ENCODE results near the gene TRAF7.
"Not testable (repeated sequence)": the region's sequence is repeated elsewhere in the genome, so short reads cannot be mapped to it uniquely, and the experiment has no call there.

TRAF7 gene

DNA sequence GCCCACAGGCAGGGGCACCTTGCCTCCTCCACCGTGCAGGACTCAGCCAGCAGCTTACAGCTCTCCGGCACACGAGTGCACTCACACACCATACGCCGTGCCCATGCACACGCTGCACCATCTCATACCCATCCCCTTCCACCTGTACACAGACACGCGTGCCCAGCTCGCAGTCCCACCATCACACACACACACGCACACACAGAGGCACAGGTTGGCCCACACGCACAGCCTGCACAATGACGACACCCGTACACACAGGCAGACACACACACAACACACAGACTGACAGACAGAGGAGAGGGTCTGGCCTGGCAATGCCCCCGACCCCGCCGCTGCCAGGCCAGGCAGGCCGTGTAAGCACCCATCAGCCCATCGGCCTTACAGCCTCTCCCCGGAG lies 28.8 kb downstream of the TRAF7 start:
- no peak for DNase-seq

DNA sequence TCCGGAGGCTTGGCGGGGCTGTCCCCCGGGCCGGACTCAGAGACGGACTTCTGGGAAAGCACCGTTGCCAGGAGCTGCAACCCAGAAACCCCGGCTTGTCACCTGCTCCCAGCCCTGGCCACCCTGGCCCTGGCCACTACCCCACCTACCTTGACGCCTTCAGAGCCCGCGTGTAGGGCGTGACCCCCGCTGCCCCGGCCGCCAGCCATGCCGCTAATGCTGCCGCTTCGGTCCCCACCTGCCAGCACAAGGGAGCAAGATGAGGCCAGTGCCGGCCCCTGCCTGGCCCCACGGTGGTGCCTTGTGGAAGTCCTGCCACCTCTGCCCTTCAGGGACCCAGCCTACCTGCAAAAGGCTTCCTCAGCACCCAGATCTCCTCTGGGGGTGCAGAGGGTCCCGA lies 29.4 kb downstream of the TRAF7 start:
- no peak for DNase-seq

- no peak for DNase-seq
Observed at GRCh38 chr16:2186064-2186463, 30.5 kb downstream of the TRAF7 start.

- DNase-seq = no peak
Observed at GRCh38 chr16:2186505-2186904, 30.9 kb downstream of the TRAF7 start.

- no peak for DNase-seq
Observed at GRCh38 chr16:2187212-2187611, 31.6 kb downstream of the TRAF7 start.

DNA sequence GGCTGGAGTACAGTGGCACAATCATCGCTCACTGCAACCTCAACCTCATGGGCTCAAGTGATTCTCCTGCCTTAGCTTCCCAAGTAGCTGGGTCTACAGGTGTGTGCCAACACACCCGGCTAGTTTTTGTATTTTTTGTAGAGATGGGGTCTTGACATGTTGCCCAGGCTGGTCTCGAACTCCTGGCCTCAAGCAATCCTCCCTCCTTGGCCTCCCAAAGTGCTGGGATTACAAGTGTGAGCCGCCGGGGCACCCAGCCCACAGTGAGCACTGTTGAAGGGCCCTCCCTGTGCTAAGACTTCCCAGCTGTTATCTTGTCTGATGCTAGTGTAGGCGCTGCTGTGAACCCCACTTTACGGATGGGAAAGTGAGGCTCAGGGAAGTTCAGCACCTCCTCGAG lies 32.8 kb downstream of the TRAF7 start:
- DNase-seq = no peak

- DNase-seq = no peak
Observed at GRCh38 chr16:2189252-2189893, 33.8 kb downstream of the TRAF7 start.

DNA sequence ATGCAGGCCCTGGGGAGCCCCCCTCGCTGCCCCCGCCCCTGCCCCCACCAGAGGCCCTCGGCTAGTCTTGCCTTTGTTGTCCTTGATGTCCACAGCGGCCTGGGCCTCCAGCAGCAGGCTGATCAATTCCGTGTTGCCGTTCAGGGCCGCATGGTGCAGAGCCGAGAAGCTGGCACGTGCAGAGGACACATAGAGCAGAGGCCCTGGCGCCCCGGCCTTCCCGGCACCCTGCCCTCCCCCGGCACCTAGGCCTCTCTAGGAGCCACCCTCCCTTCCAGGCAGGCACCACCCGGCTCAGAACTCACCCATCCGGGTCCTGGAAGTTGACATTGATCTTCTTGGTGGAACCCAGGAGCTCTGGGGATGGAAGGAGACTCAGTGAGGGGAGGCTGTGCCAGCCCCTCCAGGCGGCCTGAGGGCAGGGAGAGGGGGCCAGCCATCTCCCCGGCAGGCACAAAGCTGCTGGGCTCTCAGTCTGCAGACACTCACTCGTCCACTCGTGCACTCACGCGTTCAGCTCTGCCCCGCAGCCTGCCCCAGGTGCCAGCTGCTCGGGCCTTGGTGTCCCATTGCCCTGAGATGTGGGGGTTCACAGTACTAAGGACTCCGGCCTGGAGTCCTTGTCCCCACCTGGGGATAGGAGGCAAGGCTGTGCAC lies 34.5 kb downstream of the TRAF7 start:
- DNase-seq = no peak

DNA sequence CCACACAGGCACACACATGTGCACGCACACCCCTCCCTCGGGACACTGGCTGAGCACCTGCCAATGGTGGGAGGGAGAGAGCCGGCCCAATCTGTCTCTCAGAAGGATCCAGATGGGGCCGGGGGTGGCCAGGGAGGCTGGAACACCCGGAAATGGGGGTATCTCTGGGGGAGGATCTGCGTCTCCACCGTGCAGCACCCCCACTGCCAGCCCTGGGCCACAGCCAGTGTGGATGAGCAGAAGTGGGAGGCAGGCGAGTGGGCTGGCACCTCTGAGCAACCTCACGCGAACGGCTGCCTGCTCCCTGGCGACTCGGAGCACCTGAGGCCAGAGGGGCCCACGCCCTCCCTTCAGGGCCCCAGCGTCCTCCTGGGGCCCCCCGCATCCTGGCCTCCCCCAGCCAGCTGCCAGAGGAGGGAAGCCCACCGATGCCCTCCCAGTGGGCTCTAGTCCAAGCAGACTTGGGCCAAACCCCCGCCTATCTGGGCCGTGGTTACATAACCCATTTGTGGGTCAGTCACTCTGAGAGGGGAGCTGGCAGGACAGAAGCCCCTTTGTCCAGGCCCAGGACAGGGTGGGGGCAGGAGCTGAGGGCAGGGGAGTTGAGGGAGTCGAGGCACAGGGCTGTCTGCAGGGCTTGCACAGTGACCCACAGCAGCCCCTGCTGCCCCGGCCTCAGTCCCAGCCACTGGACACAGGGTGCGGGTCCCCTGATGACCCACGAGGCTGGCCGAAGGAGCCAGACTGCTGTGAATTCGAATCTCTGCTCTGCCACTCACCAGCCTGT lies 35.3 kb downstream of the TRAF7 start:
- DNase-seq = no peak

DNA sequence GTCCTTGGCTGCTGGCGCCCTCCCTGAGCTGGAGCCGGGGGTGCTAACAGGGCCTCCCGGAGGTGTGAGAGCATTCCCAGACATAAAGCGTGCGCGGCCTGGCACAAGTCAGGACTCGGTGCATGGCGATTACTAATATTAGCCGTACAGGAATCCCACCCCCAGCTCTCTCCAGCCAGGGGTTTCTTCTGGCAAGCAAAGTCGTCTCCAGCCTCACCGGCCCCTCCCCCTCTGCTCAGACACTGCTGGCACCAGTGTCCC lies 35.8 kb downstream of the TRAF7 start:
- no peak for DNase-seq

DNA sequence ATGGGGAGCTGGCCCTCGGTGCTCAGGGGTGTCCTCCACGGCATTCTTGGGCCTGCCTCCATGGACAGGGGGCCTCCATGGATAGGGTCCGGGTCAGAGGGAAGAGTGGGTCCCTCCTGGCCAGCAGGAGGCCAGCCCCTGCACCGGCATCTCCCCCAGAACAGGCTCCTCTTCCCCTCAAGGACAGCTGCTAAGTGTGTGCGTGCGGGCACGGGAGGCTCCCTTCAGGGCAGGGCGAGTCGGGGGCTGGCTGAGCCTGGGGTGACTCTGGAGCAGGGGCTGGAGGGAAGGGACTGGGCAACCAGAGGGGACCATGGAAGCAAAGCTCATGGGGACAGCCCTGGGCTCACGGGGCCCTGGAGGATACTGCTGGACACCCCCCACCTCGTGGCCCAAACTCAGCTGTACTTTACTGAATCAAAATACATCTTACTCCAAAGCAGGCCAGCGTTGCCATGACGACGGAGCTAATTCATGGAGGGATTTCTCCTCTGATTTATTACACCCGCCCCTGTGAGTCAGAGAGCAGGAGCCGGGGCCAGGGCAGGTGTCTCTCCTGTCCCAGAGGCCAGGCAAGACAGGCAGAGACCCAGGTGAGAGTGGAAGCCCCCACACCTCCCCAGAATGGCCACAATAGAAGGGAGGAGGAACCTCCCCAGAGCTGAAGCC lies 38.7 kb downstream of the TRAF7 start:
- DNase-seq = no peak

- peak; percentile 66 to 70 for DNase-seq
Observed at GRCh38 chr16:2194852-2195321, 39.3 kb downstream of the TRAF7 start.

GRCh38 chr16:2195322-2196161 lies 40.0 kb downstream of the TRAF7 start:
- DNase-seq = no peak

GRCh38 chr16:2196162-2196980 lies 40.8 kb downstream of the TRAF7 start, which contains the start of gene CASKIN1:
TSS of gene CASKIN1 (minus strand) at chr16:2196605. CDS start at chr16:2196432, 173 bp downstream.
- no peak for DNase-seq

GRCh38 chr16:2196981-2197511 lies 41.5 kb downstream of the TRAF7 start:
- DNase-seq = no peak

GRCh38 chr16:2197765-2198164 lies 42.2 kb downstream of the TRAF7 start:
- DNase-seq = no peak

- no peak for DNase-seq
Observed at GRCh38 chr16:2198283-2198682, 42.7 kb downstream of the TRAF7 start.

GRCh38 chr16:2199095-2199494 lies 43.5 kb downstream of the TRAF7 start:
- DNase-seq = no peak

DNA sequence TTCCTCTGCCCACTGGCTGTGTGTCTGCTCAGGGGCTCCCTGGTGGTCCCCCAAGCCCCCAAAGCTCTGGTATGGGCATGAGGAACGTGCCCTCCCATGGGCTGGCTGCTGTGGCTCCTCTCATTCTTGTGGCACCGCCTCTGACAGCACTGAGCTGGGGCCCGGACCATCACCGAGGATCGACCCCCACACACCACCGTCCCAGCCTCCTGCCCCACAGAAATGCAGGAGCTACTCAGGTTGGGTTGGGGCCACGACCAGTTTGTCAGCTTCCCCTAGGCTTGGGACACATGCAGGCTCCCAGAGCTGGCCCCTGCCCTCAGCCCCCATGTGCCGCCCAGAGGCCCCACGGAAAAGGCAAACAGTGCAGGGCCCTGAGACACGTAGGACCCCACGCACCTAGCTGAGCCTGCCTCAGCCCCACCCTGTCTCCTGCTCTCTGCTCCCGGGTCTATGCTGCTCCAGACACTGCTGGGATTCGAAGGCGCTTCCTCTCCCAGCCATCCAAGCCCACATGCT lies 44.1 kb downstream of the TRAF7 start:
- no peak for DNase-seq

DNA sequence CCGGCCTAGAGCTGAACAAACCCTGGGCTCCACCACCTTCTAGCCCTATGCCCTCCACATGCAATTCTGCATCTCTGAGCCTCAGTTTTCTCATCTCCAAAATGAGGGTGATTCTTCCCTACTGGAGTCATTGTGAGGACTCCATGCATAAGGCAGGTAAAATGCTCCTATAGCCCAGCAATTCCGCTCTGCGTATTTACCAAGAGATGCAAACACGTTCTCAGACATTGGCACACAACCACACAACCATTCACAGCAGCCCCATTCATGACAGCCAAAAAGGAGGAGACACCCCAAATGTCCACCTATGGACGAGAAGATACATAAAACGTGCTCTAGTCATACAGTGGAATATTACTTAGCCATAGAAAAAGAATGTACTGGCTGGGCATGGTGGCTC lies 44.7 kb downstream of the TRAF7 start:
- DNase-seq = no peak

DNA sequence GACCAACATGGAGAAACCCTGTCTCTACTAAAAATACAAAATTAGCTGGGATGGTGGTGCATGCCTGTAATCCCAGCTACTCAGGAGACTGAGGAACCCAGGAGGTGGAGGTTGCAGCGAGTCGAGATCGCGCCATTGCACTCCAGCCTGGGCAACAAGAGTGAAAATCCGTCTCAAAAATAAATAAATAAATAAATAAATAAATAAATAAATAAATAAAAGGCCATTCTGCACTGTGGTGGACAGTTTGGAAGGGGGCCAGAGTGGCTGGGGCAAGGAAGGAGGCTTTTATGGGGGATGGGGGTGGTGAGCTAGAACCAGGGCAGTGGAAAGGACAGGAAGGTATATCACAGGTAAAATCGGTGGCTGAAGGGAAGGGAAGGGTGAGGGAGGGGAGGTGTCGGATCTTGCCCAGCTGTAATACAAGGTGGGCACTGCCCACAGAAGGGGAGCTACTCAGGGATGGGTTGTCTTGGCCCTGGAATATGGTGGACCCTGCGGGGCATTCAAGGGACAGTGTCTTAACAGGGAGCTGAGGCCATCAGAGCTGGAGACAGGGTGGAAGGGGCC lies 47.6 kb downstream of the TRAF7 start:
- not testable (repeated sequence) for DNase-seq
